GM23338 (cell line): ENCODE data around the gene RPAP2. TPM values are rescaled to one million over a fixed set of nuclear protein-coding genes. Genes with fewer than 3 reads are reported as not detected.

Experiments
- ATAC-seq: fragments of 200-7000 bp; cut with Tn5 transposase; 3 replicates; pipeline ENCODE4 v1.9.1; 2020
- DNase-seq: peaks from one replicate; pipeline ENCODE4 v3.0.0-alpha.2; 2015; ENCODE audit warnings: low spot score
- H2AFZ ChIP-seq: fragments of 200-600 bp; sonication (generic); 2 replicates; pipeline ENCODE4 v1.8.0; 2016; ENCODE audit warnings: antibody characterized with exemption, mild to moderate bottlenecking, moderate library complexity
- H3F3A ChIP-seq: fragments of 200-600 bp; sonication (generic); replicated peaks from 2 replicates; pipeline ENCODE4 v1.8.0; 2017; ENCODE audit warnings: antibody characterized with exemption, mixed run types, low read depth
- H3K27ac ChIP-seq: fragments of 200-600 bp; sonication (generic); 2 replicates; pipeline ENCODE4 v1.6.1; 2016; ENCODE audit warnings: low read depth
- H3K27me3 ChIP-seq: fragments of 200-600 bp; sonication (generic); 2 replicates; pipeline ENCODE4 v1.8.0; 2016; ENCODE audit warnings: mild to moderate bottlenecking, mixed run types, moderate library complexity; ENCODE audit not compliant: insufficient read depth
- H3K36me3 ChIP-seq: fragments of 200-600 bp; sonication (generic); 2 replicates; pipeline ENCODE4 v1.8.0; 2016; ENCODE audit warnings: mild to moderate bottlenecking; ENCODE audit not compliant: insufficient read depth
- H3K4me1 ChIP-seq: fragments of 200-600 bp; sonication (generic); 2 replicates; pipeline ENCODE4 v1.8.0; 2016; ENCODE audit warnings: mild to moderate bottlenecking, moderate library complexity; ENCODE audit not compliant: insufficient read depth
- H3K4me2 ChIP-seq: fragments of 200-600 bp; sonication (generic); 2 replicates; pipeline ENCODE4 v1.7.1; 2017; ENCODE audit warnings: mixed run types
- H3K4me3 ChIP-seq: fragments of 200-600 bp; sonication (generic); 2 replicates; pipeline ENCODE4 v1.6.1; 2016; ENCODE audit warnings: mixed run types
- H3K79me2 ChIP-seq: fragments of 200-600 bp; sonication (generic); replicated peaks from 2 replicates; pipeline ENCODE4 v1.8.0; 2017; ENCODE audit warnings: mild to moderate bottlenecking; ENCODE audit not compliant: insufficient read depth
- H3K9me2 ChIP-seq: fragments of 200-600 bp; sonication (generic); 2 replicates; pipeline ENCODE4 v1.8.0; 2017; ENCODE audit not compliant: insufficient read depth
- H4K20me1 ChIP-seq: fragments of 200-600 bp; sonication (generic); replicated peaks from 2 replicates; pipeline ENCODE4 v1.8.0; 2017; ENCODE audit warnings: mild to moderate bottlenecking; ENCODE audit not compliant: insufficient read depth
- H3K27ac Mint-ChIP-seq: 2 replicates; pipeline ENCODE4 v1.8.0; 2020; ENCODE audit warnings: inconsistent platforms, mild to moderate bottlenecking, moderate library complexity, mixed read lengths
- H3K27me3 Mint-ChIP-seq: 3 replicates; pipeline ENCODE4 v1.8.0; 2022; ENCODE audit warnings: low read depth, mild to moderate bottlenecking, moderate library complexity, mixed read lengths, inconsistent platforms; ENCODE audit not compliant: insufficient read depth, poor library complexity
- H3K36me3 Mint-ChIP-seq: 3 replicates; pipeline ENCODE4 v1.8.0; 2021; ENCODE audit warnings: low read depth, mild to moderate bottlenecking, inconsistent platforms, moderate library complexity, mixed read lengths
- H3K4me1 Mint-ChIP-seq: 3 replicates; pipeline ENCODE4 v1.8.0; 2020; ENCODE audit warnings: mild to moderate bottlenecking, inconsistent platforms, mixed read lengths
- H3K4me3 Mint-ChIP-seq: 3 replicates; pipeline ENCODE4 v1.8.0; 2021; ENCODE audit warnings: moderate library complexity, mild to moderate bottlenecking, inconsistent platforms, mixed read lengths
- H3K9me3 Mint-ChIP-seq: 3 replicates; pipeline ENCODE4 v1.8.0; 2020; ENCODE audit warnings: moderate library complexity, mild to moderate bottlenecking, inconsistent platforms, mixed read lengths
- CREB1 ChIP-seq: fragments of 250-450 bp; sonication (Bioruptor Pico); IDR thresholded peaks from 2 replicates; pipeline ENCODE4 v1.5.0; 2020; ENCODE audit warnings: low read depth, mild to moderate bottlenecking, moderate library complexity
- EZH2 ChIP-seq: fragments of 200-600 bp; sonication (generic); IDR thresholded peaks from one replicate; pipeline ENCODE4 v1.8.0; 2017; ENCODE audit warnings: antibody characterized with exemption, mild to moderate bottlenecking, low read depth; ENCODE audit not compliant: unreplicated experiment
- EZH2phosphoT487 ChIP-seq: fragments of 200-600 bp; sonication (generic); IDR thresholded peaks from one replicate; pipeline ENCODE4 v1.8.1; 2018; ENCODE audit warnings: antibody characterized with exemption; ENCODE audit not compliant: unreplicated experiment
- JUNB ChIP-seq: IDR thresholded peaks from one replicate; pipeline ENCODE4 v1.6.1; 2016; ENCODE audit warnings: antibody characterized with exemption; ENCODE audit not compliant: unreplicated experiment
- POLR2AphosphoS5 ChIP-seq: IDR thresholded peaks from 2 replicates; pipeline ENCODE4 v1.6.1; 2016; ENCODE audit warnings: antibody characterized with exemption, low read depth
- polyA plus RNA-seq: library from polyadenylated mRNA; unstranded; fragments of >200 nt; fragmentation: Nextera tagmentation; extraction: Ambion mirVana; gene quantifications from 2 replicates; pipeline ENCODE4 v1.2.1, GENCODE V29; 2016
- total RNA-seq: library from RNA; depleted of rRNA; stranded (reverse); fragments of >200 nt; shearing (Covaris generic); gene quantifications from 2 replicates; pipeline ENCODE4 v1.2.3, GENCODE V29; 2014
- TF ChIP-seq, protein P1 (sequence below): IDR thresholded peaks from 2 replicates; pipeline ENCODE4 v1.6.1; 2016; ENCODE audit warnings: antibody characterized with exemption
- TF ChIP-seq, protein P2 (sequence below): IDR thresholded peaks from one replicate; pipeline ENCODE4 v1.6.1; 2018; ENCODE audit warnings: antibody characterized with exemption; ENCODE audit not compliant: unreplicated experiment
- TF ChIP-seq, protein P3 (sequence below): fragments of 250-450 bp; sonication (Bioruptor Pico); IDR thresholded peaks from 2 replicates; pipeline ENCODE4 v1.5.0; 2020; ENCODE audit warnings: mild to moderate bottlenecking, moderate library complexity
- TF ChIP-seq, protein P4 (sequence below), 2 experiments: fragments of 200-600 bp in 1 of 2; sonication (generic) in 1 of 2; conservative IDR thresholded peaks; 2 replicates each; pipeline versions ENCODE4 v1.5.1 to v1.6.1; 2016 to 2017; ENCODE audit warnings: antibody characterized with exemption in 2 of 2, low read depth in 2 of 2, mild to moderate bottlenecking in 2 of 2, moderate library complexity in 1 of 2

The RPAP2 gene
- total and polyA plus RNA-seq, 2 experiments from 2014 or later, result 26.6 to 30.4 TPM

DNA sequence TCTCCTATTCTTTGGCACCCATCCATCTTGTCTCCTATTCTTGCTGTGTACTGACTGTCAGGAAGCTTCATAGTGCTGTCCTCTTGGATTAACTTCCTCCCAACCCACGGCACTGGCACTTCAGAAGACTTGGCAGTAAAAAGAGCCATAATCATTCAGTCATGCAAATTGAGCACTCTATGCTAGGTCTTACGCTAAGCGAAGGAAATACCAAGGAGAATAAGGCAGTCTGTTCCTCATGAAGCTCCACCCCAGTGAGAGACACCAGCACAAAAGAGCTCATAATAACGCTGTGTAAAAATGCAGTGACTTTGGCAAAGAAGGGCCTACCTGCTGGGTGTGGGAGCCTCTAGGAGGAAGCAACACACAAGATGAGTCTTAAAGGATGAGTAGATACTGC is 120.8 kb downstream of the RPAP2 start:
- Histone ChIP-seq H3K79me2 (no peaks in the 10 kb centered on the region), H3K27me3 (no peaks in the 10 kb centered on the region), H3K36me3 (no peaks in the 10 kb centered on the region), H3K4me3 (no peak overlapping the region), H3K4me2 (no peak overlapping the region), H3F3A (no peaks in the 10 kb centered on the region), H3K9me2 (no peaks in the 10 kb centered on the region), H3K27ac (no peak overlapping the region), H3K4me1 (peaks cover 8% of the 10 kb centered on the region), H4K20me1 (no peaks in the 10 kb centered on the region), H2AFZ (peak overlapping the region; percentile 91)
- ATAC-seq (peak; percentile 37; the same call in 2 of the 3 replicates), DNase-seq (no peak)
- Mint-ChIP-seq H3K36me3 (no peaks in the 10 kb centered on the region), H3K4me1 (peaks cover 14% of the 10 kb centered on the region), H3K4me3 (no peak overlapping the region), H3K27ac (no peak overlapping the region), H3K27me3 (peaks cover 13% of the 10 kb centered on the region), H3K9me3 (no peaks in the 10 kb centered on the region)
- TF ChIP-seq EZH2phosphoT487, result no peak
- TF ChIP-seq JUNB, result no peak

DNA sequence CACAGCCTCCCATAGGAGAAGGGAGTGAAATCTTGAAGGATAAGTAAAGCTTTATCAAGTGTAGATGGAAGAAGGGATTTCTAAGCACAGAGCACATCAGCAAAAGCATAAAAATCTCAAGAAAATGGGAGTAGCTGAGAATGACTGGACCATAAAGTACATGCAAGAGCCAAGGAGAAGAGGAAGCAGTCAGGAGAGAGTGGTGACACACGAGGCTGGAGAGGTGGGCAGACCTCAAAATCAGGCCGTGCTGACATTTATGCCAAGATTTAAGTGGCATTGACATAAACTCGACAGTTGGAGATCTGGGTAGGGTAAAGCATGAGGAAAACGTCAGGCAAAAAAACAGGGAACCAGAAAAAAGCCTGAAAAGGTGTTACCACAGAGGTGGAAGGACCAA is 125.5 kb downstream of the RPAP2 start:
- H3K27ac Mint-ChIP-seq, result no peak overlapping the region
- DNase-seq (no peak), ATAC-seq (no peak)
- H3K4me1 Mint-ChIP-seq, result peaks cover 28% of the 10 kb centered on the region
- no peaks in the 10 kb centered on the region for H3K36me3 ChIP-seq
- H3K27me3 Mint-ChIP-seq, result peaks cover 3% of the 10 kb centered on the region
- no peaks in the 10 kb centered on the region for H3F3A ChIP-seq
- TF ChIP-seq, protein P1, sequence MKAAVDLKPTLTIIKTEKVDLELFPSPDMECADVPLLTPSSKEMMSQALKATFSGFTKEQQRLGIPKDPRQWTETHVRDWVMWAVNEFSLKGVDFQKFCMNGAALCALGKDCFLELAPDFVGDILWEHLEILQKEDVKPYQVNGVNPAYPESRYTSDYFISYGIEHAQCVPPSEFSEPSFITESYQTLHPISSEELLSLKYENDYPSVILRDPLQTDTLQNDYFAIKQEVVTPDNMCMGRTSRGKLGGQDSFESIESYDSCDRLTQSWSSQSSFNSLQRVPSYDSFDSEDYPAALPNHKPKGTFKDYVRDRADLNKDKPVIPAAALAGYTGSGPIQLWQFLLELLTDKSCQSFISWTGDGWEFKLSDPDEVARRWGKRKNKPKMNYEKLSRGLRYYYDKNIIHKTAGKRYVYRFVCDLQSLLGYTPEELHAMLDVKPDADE, result no peak
- TF ChIP-seq, protein P2, sequence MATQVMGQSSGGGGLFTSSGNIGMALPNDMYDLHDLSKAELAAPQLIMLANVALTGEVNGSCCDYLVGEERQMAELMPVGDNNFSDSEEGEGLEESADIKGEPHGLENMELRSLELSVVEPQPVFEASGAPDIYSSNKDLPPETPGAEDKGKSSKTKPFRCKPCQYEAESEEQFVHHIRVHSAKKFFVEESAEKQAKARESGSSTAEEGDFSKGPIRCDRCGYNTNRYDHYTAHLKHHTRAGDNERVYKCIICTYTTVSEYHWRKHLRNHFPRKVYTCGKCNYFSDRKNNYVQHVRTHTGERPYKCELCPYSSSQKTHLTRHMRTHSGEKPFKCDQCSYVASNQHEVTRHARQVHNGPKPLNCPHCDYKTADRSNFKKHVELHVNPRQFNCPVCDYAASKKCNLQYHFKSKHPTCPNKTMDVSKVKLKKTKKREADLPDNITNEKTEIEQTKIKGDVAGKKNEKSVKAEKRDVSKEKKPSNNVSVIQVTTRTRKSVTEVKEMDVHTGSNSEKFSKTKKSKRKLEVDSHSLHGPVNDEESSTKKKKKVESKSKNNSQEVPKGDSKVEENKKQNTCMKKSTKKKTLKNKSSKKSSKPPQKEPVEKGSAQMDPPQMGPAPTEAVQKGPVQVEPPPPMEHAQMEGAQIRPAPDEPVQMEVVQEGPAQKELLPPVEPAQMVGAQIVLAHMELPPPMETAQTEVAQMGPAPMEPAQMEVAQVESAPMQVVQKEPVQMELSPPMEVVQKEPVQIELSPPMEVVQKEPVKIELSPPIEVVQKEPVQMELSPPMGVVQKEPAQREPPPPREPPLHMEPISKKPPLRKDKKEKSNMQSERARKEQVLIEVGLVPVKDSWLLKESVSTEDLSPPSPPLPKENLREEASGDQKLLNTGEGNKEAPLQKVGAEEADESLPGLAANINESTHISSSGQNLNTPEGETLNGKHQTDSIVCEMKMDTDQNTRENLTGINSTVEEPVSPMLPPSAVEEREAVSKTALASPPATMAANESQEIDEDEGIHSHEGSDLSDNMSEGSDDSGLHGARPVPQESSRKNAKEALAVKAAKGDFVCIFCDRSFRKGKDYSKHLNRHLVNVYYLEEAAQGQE, result no peak
- TF ChIP-seq CREB1 (CRISPR knock-in tag) (no peak), EZH2 (no peak), EZH2phosphoT487 (no peak), POLR2AphosphoS5 (no peak)
- TF ChIP-seq, protein P3, sequence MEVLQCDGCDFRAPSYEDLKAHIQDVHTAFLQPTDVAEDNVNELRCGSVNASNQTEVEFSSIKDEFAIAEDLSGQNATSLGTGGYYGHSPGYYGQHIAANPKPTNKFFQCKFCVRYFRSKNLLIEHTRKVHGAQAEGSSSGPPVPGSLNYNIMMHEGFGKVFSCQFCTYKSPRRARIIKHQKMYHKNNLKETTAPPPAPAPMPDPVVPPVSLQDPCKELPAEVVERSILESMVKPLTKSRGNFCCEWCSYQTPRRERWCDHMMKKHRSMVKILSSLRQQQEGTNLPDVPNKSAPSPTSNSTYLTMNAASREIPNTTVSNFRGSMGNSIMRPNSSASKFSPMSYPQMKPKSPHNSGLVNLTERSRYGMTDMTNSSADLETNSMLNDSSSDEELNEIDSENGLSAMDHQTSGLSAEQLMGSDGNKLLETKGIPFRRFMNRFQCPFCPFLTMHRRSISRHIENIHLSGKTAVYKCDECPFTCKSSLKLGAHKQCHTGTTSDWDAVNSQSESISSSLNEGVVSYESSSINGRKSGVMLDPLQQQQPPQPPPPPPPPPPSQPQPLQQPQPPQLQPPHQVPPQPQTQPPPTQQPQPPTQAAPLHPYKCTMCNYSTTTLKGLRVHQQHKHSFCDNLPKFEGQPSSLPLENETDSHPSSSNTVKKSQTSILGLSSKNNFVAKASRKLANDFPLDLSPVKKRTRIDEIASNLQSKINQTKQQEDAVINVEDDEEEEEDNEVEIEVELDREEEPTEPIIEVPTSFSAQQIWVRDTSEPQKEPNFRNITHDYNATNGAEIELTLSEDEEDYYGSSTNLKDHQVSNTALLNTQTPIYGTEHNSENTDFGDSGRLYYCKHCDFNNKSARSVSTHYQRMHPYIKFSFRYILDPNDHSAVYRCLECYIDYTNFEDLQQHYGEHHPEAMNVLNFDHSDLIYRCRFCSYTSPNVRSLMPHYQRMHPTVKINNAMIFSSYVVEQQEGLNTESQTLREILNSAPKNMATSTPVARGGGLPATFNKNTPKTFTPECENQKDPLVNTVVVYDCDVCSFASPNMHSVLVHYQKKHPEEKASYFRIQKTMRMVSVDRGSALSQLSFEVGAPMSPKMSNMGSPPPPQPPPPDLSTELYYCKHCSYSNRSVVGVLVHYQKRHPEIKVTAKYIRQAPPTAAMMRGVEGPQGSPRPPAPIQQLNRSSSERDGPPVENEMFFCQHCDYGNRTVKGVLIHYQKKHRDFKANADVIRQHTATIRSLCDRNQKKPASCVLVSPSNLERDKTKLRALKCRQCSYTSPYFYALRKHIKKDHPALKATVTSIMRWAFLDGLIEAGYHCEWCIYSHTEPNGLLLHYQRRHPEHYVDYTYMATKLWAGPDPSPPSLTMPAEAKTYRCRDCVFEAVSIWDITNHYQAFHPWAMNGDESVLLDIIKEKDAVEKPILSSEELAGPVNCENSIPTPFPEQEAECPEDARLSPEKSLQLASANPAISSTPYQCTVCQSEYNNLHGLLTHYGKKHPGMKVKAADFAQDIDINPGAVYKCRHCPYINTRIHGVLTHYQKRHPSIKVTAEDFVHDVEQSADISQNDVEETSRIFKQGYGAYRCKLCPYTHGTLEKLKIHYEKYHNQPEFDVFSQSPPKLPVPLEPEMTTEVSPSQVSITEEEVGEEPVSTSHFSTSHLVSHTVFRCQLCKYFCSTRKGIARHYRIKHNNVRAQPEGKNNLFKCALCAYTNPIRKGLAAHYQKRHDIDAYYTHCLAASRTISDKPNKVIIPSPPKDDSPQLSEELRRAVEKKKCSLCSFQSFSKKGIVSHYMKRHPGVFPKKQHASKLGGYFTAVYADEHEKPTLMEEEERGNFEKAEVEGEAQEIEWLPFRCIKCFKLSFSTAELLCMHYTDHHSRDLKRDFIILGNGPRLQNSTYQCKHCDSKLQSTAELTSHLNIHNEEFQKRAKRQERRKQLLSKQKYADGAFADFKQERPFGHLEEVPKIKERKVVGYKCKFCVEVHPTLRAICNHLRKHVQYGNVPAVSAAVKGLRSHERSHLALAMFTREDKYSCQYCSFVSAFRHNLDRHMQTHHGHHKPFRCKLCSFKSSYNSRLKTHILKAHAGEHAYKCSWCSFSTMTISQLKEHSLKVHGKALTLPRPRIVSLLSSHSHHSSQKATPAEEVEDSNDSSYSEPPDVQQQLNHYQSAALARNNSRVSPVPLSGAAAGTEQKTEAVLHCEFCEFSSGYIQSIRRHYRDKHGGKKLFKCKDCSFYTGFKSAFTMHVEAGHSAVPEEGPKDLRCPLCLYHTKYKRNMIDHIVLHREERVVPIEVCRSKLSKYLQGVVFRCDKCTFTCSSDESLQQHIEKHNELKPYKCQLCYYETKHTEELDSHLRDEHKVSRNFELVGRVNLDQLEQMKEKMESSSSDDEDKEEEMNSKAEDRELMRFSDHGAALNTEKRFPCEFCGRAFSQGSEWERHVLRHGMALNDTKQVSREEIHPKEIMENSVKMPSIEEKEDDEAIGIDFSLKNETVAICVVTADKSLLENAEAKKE (CRISPR knock-in tag), result no peak
- TF ChIP-seq, protein P4, sequence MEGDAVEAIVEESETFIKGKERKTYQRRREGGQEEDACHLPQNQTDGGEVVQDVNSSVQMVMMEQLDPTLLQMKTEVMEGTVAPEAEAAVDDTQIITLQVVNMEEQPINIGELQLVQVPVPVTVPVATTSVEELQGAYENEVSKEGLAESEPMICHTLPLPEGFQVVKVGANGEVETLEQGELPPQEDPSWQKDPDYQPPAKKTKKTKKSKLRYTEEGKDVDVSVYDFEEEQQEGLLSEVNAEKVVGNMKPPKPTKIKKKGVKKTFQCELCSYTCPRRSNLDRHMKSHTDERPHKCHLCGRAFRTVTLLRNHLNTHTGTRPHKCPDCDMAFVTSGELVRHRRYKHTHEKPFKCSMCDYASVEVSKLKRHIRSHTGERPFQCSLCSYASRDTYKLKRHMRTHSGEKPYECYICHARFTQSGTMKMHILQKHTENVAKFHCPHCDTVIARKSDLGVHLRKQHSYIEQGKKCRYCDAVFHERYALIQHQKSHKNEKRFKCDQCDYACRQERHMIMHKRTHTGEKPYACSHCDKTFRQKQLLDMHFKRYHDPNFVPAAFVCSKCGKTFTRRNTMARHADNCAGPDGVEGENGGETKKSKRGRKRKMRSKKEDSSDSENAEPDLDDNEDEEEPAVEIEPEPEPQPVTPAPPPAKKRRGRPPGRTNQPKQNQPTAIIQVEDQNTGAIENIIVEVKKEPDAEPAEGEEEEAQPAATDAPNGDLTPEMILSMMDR (conservative IDR thresholded peaks at IDR 0.05; ENCODE audit: low read depth in 2 of 2), result no peak
- no peaks in the 10 kb centered on the region for H3K27me3 ChIP-seq
- no peak overlapping the region; the same call in 1 of the 2 replicates for H3K4me2 ChIP-seq
- H3K9me2 ChIP-seq, result no peaks in the 10 kb centered on the region
- no peaks in the 10 kb centered on the region for H3K79me2 ChIP-seq
- no peaks in the 10 kb centered on the region for H3K36me3 Mint-ChIP-seq
- H2AFZ ChIP-seq, result peak overlapping the region; percentile 79
- H3K4me3 Mint-ChIP-seq, result no peak overlapping the region
- no peak overlapping the region for H3K27ac ChIP-seq
- no peaks in the 10 kb centered on the region for H4K20me1 ChIP-seq
- H3K4me1 ChIP-seq, result peaks cover 29% of the 10 kb centered on the region
- no peak overlapping the region for H3K4me3 ChIP-seq
- H3K9me3 Mint-ChIP-seq, result no peaks in the 10 kb centered on the region
